GM18511 (cell line): ENCODE data around the gene L3MBTL3.
"Not testable (repeated sequence)": the region's sequence is repeated elsewhere in the genome, so short reads cannot be mapped to it uniquely, and the experiment has no call there.

Experiments used
- ATAC-seq: cut with Tn5 transposase; IDR thresholded peaks from one replicate; pipeline ENCODE4 v1.9.1; 2021; ENCODE audit warnings: mild to moderate bottlenecking, moderate library complexity; ENCODE audit not compliant: unreplicated experiment

Gene L3MBTL3

DNA sequence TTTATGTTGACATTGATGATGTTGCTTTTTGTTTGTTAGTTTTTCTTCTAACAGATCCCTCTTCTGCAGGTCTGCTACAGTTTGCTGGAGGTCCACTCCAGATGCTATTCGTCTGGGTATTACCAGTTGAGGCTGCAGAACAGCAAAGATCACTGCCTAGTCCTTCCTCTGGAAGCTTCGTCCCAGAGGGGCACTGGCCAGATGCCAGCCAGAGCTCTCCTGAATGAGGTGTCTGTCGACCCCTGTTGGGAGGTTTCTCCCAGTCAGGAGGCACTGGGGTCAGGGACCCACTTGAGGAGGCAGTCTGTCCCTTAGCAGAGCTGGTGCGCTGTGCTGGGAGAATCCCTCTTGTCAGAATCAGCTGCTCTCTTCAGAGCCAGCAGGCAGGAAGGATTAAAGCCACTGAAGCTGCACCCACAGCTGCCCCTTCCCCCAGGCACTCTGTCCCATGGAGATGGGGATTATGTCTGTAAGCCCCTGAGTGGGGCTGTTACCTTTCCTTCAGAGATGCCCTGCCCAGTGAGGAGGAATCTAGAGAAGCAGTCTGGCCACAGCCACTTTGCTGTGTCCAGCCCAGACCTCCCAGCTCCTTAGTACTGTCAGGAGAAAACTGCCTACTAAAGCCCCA lies 155.1 kb downstream of the L3MBTL3 start:
- not testable (repeated sequence) for ATAC-seq

DNA sequence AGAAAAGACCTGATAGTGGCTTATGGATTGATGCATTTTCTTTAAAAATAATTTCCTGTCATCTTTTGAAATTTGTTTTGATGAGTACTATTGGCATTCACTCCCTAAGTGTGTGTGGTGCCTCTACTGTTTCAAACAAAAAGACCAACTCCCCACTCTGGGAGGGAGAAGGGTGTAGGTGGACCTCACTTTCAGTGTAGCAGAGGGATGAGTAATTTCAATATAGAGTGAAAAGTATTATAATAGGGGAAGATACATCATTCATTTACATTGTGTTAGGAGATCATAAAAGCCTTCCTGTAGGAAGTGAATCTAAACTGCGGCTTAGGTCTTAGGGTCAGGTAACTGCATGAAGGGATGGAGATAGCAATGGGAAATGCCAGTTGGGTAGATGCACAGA lies 158.0 kb downstream of the L3MBTL3 start:
- ATAC-seq, result no peak

DNA sequence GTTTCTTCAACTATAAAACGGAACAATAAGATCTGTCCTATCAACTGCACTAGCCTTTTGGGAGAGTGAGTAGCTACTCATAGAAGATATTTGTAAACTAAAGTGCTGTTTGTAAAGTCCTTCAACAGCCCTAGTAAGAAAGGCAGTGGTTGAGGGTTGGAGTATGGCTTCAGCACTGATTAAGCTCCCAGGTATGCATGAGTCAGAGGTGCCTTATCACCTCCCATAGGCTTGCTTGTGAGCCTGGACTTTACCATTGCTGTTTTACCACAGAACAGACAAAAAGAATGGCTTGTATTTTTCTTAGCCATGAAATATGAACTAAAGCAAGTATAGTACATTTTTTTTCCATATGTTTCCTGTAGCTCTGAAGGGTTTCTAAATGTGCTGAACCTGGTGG lies 160.3 kb downstream of the L3MBTL3 start:
- no peak for ATAC-seq

DNA sequence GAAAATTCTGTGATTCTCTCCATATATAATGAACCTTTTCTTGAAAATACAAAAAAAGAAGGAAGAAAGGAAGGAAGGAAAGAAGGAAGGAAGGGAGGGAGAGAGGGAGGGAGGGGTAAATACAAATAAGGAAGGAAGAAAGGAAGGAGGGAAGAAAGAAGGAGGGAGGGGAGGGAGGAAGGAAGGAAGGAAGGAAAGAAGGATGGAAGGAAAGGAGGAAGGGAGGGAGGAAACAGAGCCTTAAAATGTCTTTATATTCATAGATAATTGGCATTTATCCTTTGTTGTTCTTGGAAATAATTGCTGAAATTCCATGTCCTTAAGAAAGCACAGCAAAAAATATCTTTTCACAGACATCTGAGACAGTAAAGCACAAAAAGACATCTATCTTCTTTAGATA lies 164.1 kb downstream of the L3MBTL3 start:
- no peak for ATAC-seq

DNA sequence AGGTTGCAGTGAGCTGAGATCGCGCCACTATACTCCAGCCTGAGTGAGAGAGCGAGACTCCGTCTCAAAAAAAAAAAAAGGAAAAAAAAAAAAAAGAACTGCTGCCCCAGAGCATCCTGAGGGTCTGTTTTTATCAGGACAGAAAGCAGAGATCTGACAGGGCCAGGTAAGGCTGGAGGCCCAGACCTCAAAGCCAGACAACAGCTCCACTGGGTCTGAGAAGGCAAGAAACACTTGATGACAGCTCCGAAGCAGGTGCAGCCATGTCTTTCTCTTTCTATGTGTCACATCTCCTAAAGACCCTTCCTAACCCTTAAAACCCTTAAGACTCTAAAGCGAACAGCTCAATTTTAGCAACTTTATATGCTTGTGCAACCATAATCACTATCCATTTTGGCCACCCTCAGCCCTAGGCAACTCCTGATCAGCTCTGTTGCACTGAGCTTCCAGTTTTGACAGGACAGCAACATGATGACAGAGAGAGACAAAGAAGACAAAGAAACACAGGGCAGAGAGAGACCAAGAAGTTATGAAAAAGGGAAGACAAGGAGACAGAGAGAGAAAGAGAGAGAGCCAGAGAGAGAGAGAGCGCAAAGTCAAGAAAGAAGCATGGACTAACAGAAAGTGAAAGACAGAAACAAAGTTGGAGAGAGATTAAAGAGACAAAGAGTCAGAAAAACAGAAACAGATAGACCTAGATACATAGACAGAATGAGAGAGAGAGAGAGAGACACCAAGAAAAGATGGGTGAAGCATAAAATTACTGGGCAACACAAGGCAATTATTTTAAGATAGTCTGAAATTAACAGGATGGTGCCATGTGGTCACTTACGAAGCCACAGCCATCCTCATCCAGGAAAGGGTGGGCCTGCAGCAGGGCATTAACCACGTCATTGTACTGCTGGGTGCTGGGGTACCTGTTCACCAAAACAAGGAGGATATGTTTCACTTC lies 165.2 kb downstream of the L3MBTL3 start:
- ATAC-seq, result no peak

DNA sequence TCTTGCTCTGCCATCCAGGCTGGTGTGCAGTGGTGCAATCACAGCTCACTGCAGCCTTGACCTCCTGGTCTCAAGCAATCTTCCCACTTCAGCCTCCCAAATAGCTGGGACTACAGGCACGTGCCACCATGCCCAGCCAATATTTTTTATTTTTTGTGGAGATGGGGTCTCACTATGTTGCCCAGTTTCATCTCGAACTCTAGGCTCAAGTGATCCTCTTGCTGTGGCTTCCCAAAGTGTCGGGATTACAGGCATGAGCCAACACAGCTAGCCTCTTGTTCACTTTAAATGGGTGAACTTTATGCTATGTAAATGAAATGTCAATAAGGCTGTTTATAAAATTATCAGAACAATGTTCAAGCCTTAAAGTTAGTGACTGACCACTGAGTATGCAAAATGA lies 167.3 kb downstream of the L3MBTL3 start:
- ATAC-seq, result no peak

DNA sequence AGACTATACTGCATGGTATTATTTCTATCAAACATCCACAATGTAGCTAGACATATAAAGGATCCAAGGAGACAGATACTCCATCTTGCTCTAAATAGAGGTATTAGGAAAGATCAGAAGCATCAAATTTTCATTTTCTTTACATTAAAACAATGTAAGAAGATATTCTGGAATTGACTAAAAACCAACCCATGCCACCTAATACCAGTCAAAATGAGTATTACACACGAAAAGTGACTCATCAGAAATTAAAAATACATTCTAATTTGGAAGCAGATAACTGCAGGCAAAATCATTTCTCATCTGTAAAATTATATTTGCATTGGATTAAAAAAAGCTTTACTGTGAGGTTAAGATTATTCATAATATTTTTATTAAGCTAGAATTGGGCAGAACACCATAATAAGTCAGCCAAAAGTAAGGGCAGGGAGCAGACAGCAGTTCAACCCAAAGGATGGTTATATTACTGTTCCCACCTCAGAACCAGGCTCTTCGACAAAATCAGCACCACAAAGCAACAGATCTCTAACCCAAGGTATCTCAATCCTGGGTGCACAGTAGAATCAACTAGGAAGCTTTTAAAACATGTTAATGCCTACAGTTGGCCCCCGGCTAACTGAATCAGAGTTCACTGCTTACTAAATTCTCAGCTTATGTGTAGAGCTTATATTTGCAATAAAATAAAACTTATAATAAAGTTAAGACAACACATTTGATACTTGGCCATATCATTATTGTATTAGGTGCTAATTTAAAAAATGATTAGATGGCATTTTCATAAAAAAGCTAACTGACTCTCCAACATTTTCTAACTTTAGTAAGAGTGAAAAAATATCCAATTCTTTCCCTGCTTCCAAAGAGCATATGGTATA lies 169.2 kb downstream of the L3MBTL3 start:
- ATAC-seq, result no peak

DNA sequence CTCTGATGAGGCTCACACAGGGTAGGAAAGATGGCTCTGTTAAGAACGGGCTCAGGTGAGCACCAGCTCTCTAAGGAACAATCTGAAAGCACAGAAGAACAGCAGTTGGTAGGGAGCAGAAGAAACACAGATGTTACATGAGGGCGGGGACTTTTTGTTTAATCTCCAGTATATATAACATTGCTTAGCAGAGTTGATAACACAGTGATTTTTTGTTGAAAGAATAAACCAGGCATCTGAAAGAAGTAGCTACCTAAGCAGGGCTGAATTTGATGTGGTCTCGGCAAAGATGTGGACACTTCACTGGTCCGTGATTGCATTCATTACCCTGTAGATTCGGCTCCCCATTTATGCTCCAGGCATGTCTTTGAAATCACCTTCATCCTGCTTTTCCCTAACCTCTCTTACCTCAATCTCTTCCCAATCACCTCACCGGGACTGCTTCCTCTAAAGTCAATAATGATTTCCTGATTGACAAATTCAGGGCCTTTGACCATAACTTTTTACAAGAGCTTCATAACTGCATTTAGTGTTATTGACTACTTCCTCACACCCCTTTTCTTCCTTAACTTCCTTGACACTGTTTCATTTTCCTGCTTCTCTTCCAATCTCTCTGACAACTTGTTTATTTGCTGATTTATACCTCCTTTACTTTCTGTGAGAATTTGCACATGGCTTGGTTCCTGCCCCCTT lies 170.0 kb downstream of the L3MBTL3 start:
- ATAC-seq, result no peak

DNA sequence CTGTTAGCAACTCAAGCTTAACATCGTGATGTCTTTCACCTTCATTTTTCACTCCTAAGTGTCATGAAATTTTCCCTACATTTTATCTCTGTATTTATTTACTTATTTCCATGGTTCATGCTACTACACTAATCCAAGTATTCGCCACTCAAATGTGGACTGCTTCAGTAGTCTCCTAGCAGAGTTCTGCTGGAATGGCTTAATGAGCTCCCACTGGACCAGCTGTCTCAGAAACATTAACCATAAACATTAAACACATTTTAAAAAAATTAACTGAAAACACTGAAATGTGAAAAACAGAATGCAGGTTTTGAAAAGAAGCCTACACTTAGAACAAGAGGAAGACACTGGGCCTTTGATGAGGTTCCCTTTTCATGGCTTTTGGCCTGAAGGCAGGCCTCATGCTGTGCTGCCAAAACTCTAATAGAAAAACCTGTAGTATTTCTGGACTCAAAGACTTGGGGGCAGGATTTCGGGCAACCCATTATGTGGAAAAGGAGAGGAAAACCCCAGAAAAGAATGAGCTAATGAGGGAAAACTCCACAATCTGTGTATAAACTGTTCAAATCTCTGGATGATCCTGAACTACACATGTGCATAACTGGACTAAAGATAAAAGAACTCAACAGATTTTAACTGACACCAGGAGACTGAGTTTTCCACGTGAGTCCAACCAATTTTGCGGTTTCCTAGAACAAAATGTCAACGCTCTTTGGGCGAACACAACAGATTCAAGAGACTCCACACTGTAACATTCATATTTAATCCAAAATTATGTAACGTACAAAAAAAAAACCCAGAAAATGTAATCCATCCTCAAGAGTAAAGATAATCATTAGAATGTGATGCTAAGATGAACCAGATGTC lies 171.4 kb downstream of the L3MBTL3 start:
- no peak for ATAC-seq
